ENCODE data around the gene POMP.

POMP gene

GRCh38 chr13:28630869-28631268 is 28.1 kb upstream of the POMP start:
- H3K27me3 ChIP-seq (ENCODE audit: insufficient read depth, low read length, poor library complexity): no peaks in the 10 kb centered on the region
- H3K9me3 ChIP-seq (ENCODE audit: insufficient read depth, low read length, severe bottlenecking): no peaks in the 10 kb centered on the region
- H3K9ac ChIP-seq (ENCODE audit: low read depth, low read length): no peak overlapping the region
- no peak overlapping the region for H3K4me3 ChIP-seq (ENCODE audit: low read depth in 1 of 2, low read length in 2 of 2)
- DNase-seq: no peak
- H3K4me2 ChIP-seq (ENCODE audit: insufficient read depth, low read length): no peak overlapping the region
- H3K4me1 ChIP-seq (ENCODE audit: insufficient read depth, low read length): no peaks in the 10 kb centered on the region
- H3K79me2 ChIP-seq (ENCODE audit: insufficient read depth, low read length): no peaks in the 10 kb centered on the region
- no peaks in the 10 kb centered on the region for H4K20me1 ChIP-seq (ENCODE audit: insufficient read depth, low read length)
- no peak for TF ChIP-seq EZH2 (IDR thresholded peaks at IDR 0.05; ENCODE audit: borderline replicate concordance, low read depth, low read length, severe bottlenecking)
- TF ChIP-seq, protein P1, sequence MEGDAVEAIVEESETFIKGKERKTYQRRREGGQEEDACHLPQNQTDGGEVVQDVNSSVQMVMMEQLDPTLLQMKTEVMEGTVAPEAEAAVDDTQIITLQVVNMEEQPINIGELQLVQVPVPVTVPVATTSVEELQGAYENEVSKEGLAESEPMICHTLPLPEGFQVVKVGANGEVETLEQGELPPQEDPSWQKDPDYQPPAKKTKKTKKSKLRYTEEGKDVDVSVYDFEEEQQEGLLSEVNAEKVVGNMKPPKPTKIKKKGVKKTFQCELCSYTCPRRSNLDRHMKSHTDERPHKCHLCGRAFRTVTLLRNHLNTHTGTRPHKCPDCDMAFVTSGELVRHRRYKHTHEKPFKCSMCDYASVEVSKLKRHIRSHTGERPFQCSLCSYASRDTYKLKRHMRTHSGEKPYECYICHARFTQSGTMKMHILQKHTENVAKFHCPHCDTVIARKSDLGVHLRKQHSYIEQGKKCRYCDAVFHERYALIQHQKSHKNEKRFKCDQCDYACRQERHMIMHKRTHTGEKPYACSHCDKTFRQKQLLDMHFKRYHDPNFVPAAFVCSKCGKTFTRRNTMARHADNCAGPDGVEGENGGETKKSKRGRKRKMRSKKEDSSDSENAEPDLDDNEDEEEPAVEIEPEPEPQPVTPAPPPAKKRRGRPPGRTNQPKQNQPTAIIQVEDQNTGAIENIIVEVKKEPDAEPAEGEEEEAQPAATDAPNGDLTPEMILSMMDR (IDR thresholded peaks at IDR 0.05; ENCODE audit: borderline replicate concordance, extremely low read depth, low read length, poor library complexity, severe bottlenecking): no peak
- no peak overlapping the region for H2AFZ ChIP-seq (ENCODE audit: low read depth, low read length)
- no peak for ATAC-seq (ENCODE audit: insufficient read depth, low read depth)
- no peaks in the 10 kb centered on the region for H3K36me3 ChIP-seq (ENCODE audit: insufficient read depth, low read length)
- no peak overlapping the region for H3K27ac ChIP-seq (ENCODE audit: low read length)

DNA sequence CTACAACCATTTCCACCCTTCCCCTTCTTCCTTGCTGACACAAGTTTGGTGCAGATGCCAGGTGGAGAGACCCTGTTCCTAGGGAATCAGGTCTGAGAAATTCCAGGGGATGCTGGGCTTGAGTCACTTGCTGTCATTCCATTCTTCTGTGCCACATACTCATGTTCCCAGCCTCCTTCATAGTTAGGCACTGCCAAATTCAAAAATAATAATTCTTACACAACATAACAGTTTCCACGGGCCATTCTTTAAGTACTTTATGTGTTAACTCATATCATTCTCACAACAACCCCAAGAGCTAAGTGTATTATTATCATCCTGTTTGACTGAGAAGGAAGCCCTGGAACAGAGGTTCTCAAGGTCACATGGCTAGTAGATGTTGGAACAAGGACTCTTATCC is 27.1 kb upstream of the POMP start:
- H3K9me3 ChIP-seq (ENCODE audit: insufficient read depth, low read length, severe bottlenecking): no peaks in the 10 kb centered on the region
- no peak for ATAC-seq (ENCODE audit: insufficient read depth, low read depth)
- no peak overlapping the region for H3K4me2 ChIP-seq (ENCODE audit: insufficient read depth, low read length)
- no peak overlapping the region for H3K4me3 ChIP-seq (ENCODE audit: low read depth in 1 of 2, low read length in 2 of 2)
- H3K27ac ChIP-seq (ENCODE audit: low read length): no peak overlapping the region
- no peaks in the 10 kb centered on the region for H4K20me1 ChIP-seq (ENCODE audit: insufficient read depth, low read length)
- no peaks in the 10 kb centered on the region for H3K36me3 ChIP-seq (ENCODE audit: insufficient read depth, low read length)
- H3K79me2 ChIP-seq (ENCODE audit: insufficient read depth, low read length): no peaks in the 10 kb centered on the region
- no peak overlapping the region for H3K9ac ChIP-seq (ENCODE audit: low read depth, low read length)
- TF ChIP-seq, protein P1 (IDR thresholded peaks at IDR 0.05; ENCODE audit: borderline replicate concordance, extremely low read depth, low read length, poor library complexity, severe bottlenecking): no peak
- TF ChIP-seq EZH2 (IDR thresholded peaks at IDR 0.05; ENCODE audit: borderline replicate concordance, low read depth, low read length, severe bottlenecking): no peak
- DNase-seq: no peak
- H3K27me3 ChIP-seq (ENCODE audit: insufficient read depth, low read length, poor library complexity): no peaks in the 10 kb centered on the region
- H2AFZ ChIP-seq (ENCODE audit: low read depth, low read length): no peak overlapping the region
- H3K4me1 ChIP-seq (ENCODE audit: insufficient read depth, low read length): peaks cover 5% of the 10 kb centered on the region

GRCh38 chr13:28636069-28636468 is 22.9 kb upstream of the POMP start:
- ATAC-seq (ENCODE audit: insufficient read depth, low read depth): no peak
- H3K9ac ChIP-seq (ENCODE audit: low read depth, low read length): no peak overlapping the region
- no peak for DNase-seq

More at GRCh38 chr13:28636069-28636468, 22.9 kb upstream of the POMP start:
- Histone ChIP-seq H3K79me2 (ENCODE audit: insufficient read depth, low read length) (no peaks in the 10 kb centered on the region), H3K4me2 (ENCODE audit: insufficient read depth, low read length) (no peak overlapping the region), H4K20me1 (ENCODE audit: insufficient read depth, low read length) (no peaks in the 10 kb centered on the region), H3K36me3 (ENCODE audit: insufficient read depth, low read length) (no peaks in the 10 kb centered on the region), H3K9me3 (ENCODE audit: insufficient read depth, low read length, severe bottlenecking) (no peaks in the 10 kb centered on the region), H3K4me3 (ENCODE audit: low read depth in 1 of 2, low read length in 2 of 2) (no peak overlapping the region), H3K27me3 (ENCODE audit: insufficient read depth, low read length, poor library complexity) (no peaks in the 10 kb centered on the region), H3K4me1 (ENCODE audit: insufficient read depth, low read length) (peaks cover 22% of the 10 kb centered on the region), H3K27ac (ENCODE audit: low read length) (no peak overlapping the region), H2AFZ (ENCODE audit: low read depth, low read length) (no peak overlapping the region)
- TF ChIP-seq EZH2 (IDR thresholded peaks at IDR 0.05; ENCODE audit: borderline replicate concordance, low read depth, low read length, severe bottlenecking): no peak
- TF ChIP-seq, protein P1 (IDR thresholded peaks at IDR 0.05; ENCODE audit: borderline replicate concordance, extremely low read depth, low read length, poor library complexity, severe bottlenecking): no peak

All from DND-41 (cell line).